ENCODE data around the gene CSRP3.

CSRP3 gene

DNA sequence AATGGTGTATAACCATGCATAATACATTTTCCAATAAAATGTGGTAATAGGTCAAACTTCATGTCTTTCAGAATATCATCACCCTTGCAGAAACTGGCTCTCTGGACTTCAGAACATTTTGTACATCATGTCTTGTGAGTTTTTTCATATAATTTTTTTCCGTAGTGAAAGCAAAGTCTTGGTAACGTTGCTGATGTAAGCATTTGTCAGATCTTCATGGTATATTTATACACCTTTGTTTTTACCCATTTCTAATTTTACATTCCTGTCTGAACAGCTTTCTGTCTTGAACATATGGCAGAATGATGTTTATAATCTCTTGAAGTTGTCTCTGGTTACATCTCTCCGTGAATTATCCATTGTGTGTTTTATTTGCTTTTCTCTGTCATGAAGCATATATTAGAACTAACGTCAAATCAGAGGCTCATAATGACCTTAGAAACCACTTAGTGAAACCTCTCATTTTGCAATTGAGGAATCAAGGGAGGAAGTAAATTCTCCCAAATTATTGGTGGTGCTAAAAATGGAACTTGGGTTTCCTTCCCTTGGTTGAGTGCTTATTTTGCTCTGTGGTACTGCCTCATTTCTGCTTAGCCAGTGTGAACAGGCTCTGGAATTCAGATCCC, 37.4 kb downstream of the CSRP3 start:
- Histone ChIP-seq H3F3A (ENCODE audit: low read depth) (no peaks in the 10 kb centered on the region), H3K9me2 (replicated peaks; ENCODE audit: low read depth, low read length) (no peaks in the 10 kb centered on the region), H3K36me3 (ENCODE audit: insufficient read depth, low read length) (peaks cover 53% of the 10 kb centered on the region; the same call in 1 of the 2 replicates), H3K9me3 (ENCODE audit: insufficient read depth, low read depth, low read length) (no peaks in the 10 kb centered on the region), H3K4me1 (ENCODE audit: insufficient read depth, low read length, poor library complexity, severe bottlenecking) (peaks cover 26% of the 10 kb centered on the region), H3K4me3 (ENCODE audit: low read length, poor library complexity, severe bottlenecking) (no peak overlapping the region), H3K27me3 (ENCODE audit: insufficient read depth, low read length, poor library complexity, severe bottlenecking) (no peaks in the 10 kb centered on the region), H3K9ac (ENCODE audit: low read depth, low read length, poor library complexity, severe bottlenecking) (no peak overlapping the region), H4K20me1 (ENCODE audit: insufficient read depth, low read length, poor library complexity, severe bottlenecking) (no peaks in the 10 kb centered on the region), H2AFZ (ENCODE audit: low read length) (no peak overlapping the region), H3K79me2 (ENCODE audit: insufficient read depth, low read length) (no peaks in the 10 kb centered on the region), H3K4me2 (ENCODE audit: low read depth, low read length, poor library complexity, severe bottlenecking) (no peak overlapping the region)
- TF ChIP-seq CTCF (conservative IDR thresholded peaks at IDR 0.05; ENCODE audit: low read length) (no peak), EZH2phosphoT487 (IDR thresholded peaks at IDR 0.05; ENCODE audit: borderline replicate concordance) (no peak)

DNA sequence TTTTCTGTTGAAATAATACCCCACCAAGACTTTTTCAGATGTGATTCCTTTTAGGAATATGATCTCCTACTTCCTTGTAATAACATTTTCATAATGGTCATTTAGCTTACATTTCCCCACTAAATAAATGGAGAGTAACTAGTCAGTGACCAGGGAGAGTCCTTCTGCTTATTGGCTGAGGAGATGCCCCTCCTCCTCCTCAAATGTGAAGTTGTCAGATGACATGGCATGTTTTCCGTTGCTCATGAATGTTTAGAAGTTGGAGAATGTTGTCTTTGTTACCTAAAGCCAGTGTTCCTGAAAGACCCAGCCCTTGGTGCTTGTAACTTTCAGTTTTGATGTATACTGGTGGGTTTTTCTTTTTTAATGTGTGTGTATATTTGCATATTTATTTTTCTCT, 38.2 kb downstream of the CSRP3 start:
- Histone ChIP-seq H3K27me3 (ENCODE audit: insufficient read depth, low read length, poor library complexity, severe bottlenecking) (no peaks in the 10 kb centered on the region), H3K9me3 (ENCODE audit: insufficient read depth, low read depth, low read length) (no peaks in the 10 kb centered on the region), H3K79me2 (ENCODE audit: insufficient read depth, low read length) (no peaks in the 10 kb centered on the region), H4K20me1 (ENCODE audit: insufficient read depth, low read length, poor library complexity, severe bottlenecking) (no peaks in the 10 kb centered on the region), H3K36me3 (ENCODE audit: insufficient read depth, low read length) (peaks cover 59% of the 10 kb centered on the region; the same call in 1 of the 2 replicates), H3K4me3 (ENCODE audit: low read length, poor library complexity, severe bottlenecking) (no peak overlapping the region), H2AFZ (ENCODE audit: low read length) (no peak overlapping the region), H3K4me2 (ENCODE audit: low read depth, low read length, poor library complexity, severe bottlenecking) (peak overlapping the region; percentile 10), H3F3A (ENCODE audit: low read depth) (no peaks in the 10 kb centered on the region), H3K4me1 (ENCODE audit: insufficient read depth, low read length, poor library complexity, severe bottlenecking) (peaks cover 26% of the 10 kb centered on the region), H3K9me2 (replicated peaks; ENCODE audit: low read depth, low read length) (no peaks in the 10 kb centered on the region), H3K9ac (ENCODE audit: low read depth, low read length, poor library complexity, severe bottlenecking) (peak overlapping the region; percentile 27)
- no peak for TF ChIP-seq EZH2phosphoT487 (IDR thresholded peaks at IDR 0.05; ENCODE audit: borderline replicate concordance)
- TF ChIP-seq CTCF (conservative IDR thresholded peaks at IDR 0.05; ENCODE audit: low read length) = no peak

GRCh38 chr11:19162951-19163505, 38.8 kb downstream of the CSRP3 start:
- Histone ChIP-seq H3K4me3 (ENCODE audit: low read length, poor library complexity, severe bottlenecking) (no peak overlapping the region), H3K36me3 (ENCODE audit: insufficient read depth, low read length) (peaks cover 56% of the 10 kb centered on the region; the same call in 1 of the 2 replicates), H2AFZ (ENCODE audit: low read length) (no peak overlapping the region), H3K27me3 (ENCODE audit: insufficient read depth, low read length, poor library complexity, severe bottlenecking) (no peaks in the 10 kb centered on the region), H3K79me2 (ENCODE audit: insufficient read depth, low read length) (no peaks in the 10 kb centered on the region), H3K9ac (ENCODE audit: low read depth, low read length, poor library complexity, severe bottlenecking) (peak overlapping the region; percentile 27), H3K9me2 (replicated peaks; ENCODE audit: low read depth, low read length) (no peaks in the 10 kb centered on the region), H3K9me3 (ENCODE audit: insufficient read depth, low read depth, low read length) (no peaks in the 10 kb centered on the region), H3F3A (ENCODE audit: low read depth) (no peaks in the 10 kb centered on the region), H3K4me2 (ENCODE audit: low read depth, low read length, poor library complexity, severe bottlenecking) (peak overlapping the region; percentile 10), H4K20me1 (ENCODE audit: insufficient read depth, low read length, poor library complexity, severe bottlenecking) (no peaks in the 10 kb centered on the region), H3K4me1 (ENCODE audit: insufficient read depth, low read length, poor library complexity, severe bottlenecking) (peaks cover 26% of the 10 kb centered on the region)
- TF ChIP-seq CTCF (conservative IDR thresholded peaks at IDR 0.05; ENCODE audit: low read length) = no peak
- no peak for TF ChIP-seq EZH2phosphoT487 (IDR thresholded peaks at IDR 0.05; ENCODE audit: borderline replicate concordance)

Measured in Loucy (cell line).